ENCODE data around the gene HDAC7. TPM values are rescaled to one million over a fixed set of nuclear protein-coding genes. Genes with fewer than 3 reads are reported as not detected.

The HDAC7 gene
- total RNA-seq, 1 donor from 2014 or later: 93.2 TPM

GRCh38 chr12:47734725-47735480, 84.8 kb downstream of the HDAC7 start:
- Mint-ChIP-seq H3K9me3 (ENCODE audit: low read depth) (no peaks in the 10 kb centered on the region), H3K4me3 (ENCODE audit: unreplicated experiment) (no peak overlapping the region), H3K4me1 (ENCODE audit: low read depth) (peaks cover 25% of the 10 kb centered on the region), H3K27me3 (ENCODE audit: low read depth) (peaks cover 2% of the 10 kb centered on the region), H3K36me3 (ENCODE audit: low read depth) (no peaks in the 10 kb centered on the region), H3K27ac (ENCODE audit: unreplicated experiment) (no peak overlapping the region)
- no peak for DNase-seq (ENCODE audit: low spot score)
- TF ChIP-seq, protein P1, sequence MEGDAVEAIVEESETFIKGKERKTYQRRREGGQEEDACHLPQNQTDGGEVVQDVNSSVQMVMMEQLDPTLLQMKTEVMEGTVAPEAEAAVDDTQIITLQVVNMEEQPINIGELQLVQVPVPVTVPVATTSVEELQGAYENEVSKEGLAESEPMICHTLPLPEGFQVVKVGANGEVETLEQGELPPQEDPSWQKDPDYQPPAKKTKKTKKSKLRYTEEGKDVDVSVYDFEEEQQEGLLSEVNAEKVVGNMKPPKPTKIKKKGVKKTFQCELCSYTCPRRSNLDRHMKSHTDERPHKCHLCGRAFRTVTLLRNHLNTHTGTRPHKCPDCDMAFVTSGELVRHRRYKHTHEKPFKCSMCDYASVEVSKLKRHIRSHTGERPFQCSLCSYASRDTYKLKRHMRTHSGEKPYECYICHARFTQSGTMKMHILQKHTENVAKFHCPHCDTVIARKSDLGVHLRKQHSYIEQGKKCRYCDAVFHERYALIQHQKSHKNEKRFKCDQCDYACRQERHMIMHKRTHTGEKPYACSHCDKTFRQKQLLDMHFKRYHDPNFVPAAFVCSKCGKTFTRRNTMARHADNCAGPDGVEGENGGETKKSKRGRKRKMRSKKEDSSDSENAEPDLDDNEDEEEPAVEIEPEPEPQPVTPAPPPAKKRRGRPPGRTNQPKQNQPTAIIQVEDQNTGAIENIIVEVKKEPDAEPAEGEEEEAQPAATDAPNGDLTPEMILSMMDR (IDR thresholded peaks at IDR 0.05): no peak

GRCh38 chr12:47733142-47733541, 86.6 kb downstream of the HDAC7 start:
- TF ChIP-seq, protein P1 (IDR thresholded peaks at IDR 0.05): no peak
- peaks cover 2% of the 10 kb centered on the region for H3K27me3 Mint-ChIP-seq (ENCODE audit: low read depth)

More at GRCh38 chr12:47733142-47733541, 86.6 kb downstream of the HDAC7 start:
- no peak overlapping the region for H3K27ac Mint-ChIP-seq (ENCODE audit: unreplicated experiment)
- no peak overlapping the region for H3K4me3 Mint-ChIP-seq (ENCODE audit: unreplicated experiment)
- no peaks in the 10 kb centered on the region for H3K36me3 Mint-ChIP-seq (ENCODE audit: low read depth)
- DNase-seq (ENCODE audit: low spot score): no peak
- peaks cover 34% of the 10 kb centered on the region for H3K4me1 Mint-ChIP-seq (ENCODE audit: low read depth)
- H3K9me3 Mint-ChIP-seq (ENCODE audit: low read depth): no peaks in the 10 kb centered on the region

Other genes with a start within 250 kb of the HDAC7 start
- gene RPAP3, start 113.9 kb downstream of the HDAC7 start, total RNA-seq: 23.8 to 35.8 TPM (median 26.1 TPM) in 3 replicates
- gene ENDOU, start 94.4 kb downstream of the HDAC7 start, total RNA-seq: not detected in 3 replicates
- gene RAPGEF3, start 61.0 kb downstream of the HDAC7 start, total RNA-seq: 1.3 to 1.8 TPM (median 1.3 TPM) in 3 replicates
- 11.4 to 18.4 TPM (median 11.5 TPM) in 3 replicates for gene SLC48A1, start 46.7 kb downstream of the HDAC7 start, total RNA-seq
- 4.4 to 4.8 TPM (median 4.6 TPM) in 3 replicates for gene VDR, start 85.1 kb upstream of the HDAC7 start, total RNA-seq
- gene TMEM106C, start 143.7 kb upstream of the HDAC7 start, total RNA-seq: 54.3 to 60.1 TPM (median 54.8 TPM) in 3 replicates
- 2.0 to 47.7 TPM (median 35.6 TPM) in 3 replicates for gene COL2A1, start 184.6 kb upstream of the HDAC7 start, total RNA-seq

Measured in chondrocyte (in vitro differentiated cells).